ENCODE results near the gene HOXC4.

Gene HOXC4

GRCh38 chr12:54032086-54032619 lies 21.5 kb upstream of the HOXC4 start:
- peaks cover 20% of the 10 kb centered on the region for H3K4me1 Mint-ChIP-seq
- H3K9me3 Mint-ChIP-seq, result no peaks in the 10 kb centered on the region
- H3K27ac Mint-ChIP-seq, result no peak overlapping the region
- peaks cover 54% of the 10 kb centered on the region for H3K27me3 Mint-ChIP-seq
- H3K4me3 Mint-ChIP-seq, result no peak overlapping the region
- H3K36me3 Mint-ChIP-seq, result no peaks in the 10 kb centered on the region

- H3K36me3 Mint-ChIP-seq, result no peaks in the 10 kb centered on the region
- no peak within 1 kb of the TSS for H3K27ac Mint-ChIP-seq
- peak within 1 kb of the TSS; percentile 71 for H3K4me3 Mint-ChIP-seq
- H3K27me3 Mint-ChIP-seq, result peaks cover 55% of the 10 kb centered on the region
- H3K9me3 Mint-ChIP-seq, result no peaks in the 10 kb centered on the region
- H3K4me1 Mint-ChIP-seq, result peaks cover 20% of the 10 kb centered on the region
Observed at GRCh38 chr12:54032627-54033100, 21.0 kb upstream of the HOXC4 start, which contains the start of gene HOXC5. Gene HOXC5 (plus strand): TSS chr12:54033050. CDS start chr12:54033123, 73 bp downstream.

- Mint-ChIP-seq H3K27me3 (peaks cover 54% of the 10 kb centered on the region), H3K27ac (no peak overlapping the region), H3K4me1 (peaks cover 20% of the 10 kb centered on the region), H3K9me3 (no peaks in the 10 kb centered on the region), H3K36me3 (no peaks in the 10 kb centered on the region), H3K4me3 (peak overlapping the region; percentile 71)
Observed at GRCh38 chr12:54033106-54033979, 20.3 kb upstream of the HOXC4 start.

- Mint-ChIP-seq H3K4me3 (peak overlapping the region; percentile 16), H3K36me3 (no peaks in the 10 kb centered on the region), H3K27ac (no peak overlapping the region), H3K4me1 (peaks cover 20% of the 10 kb centered on the region), H3K9me3 (no peaks in the 10 kb centered on the region), H3K27me3 (peaks cover 58% of the 10 kb centered on the region)
Observed at GRCh38 chr12:54033980-54034784, 19.5 kb upstream of the HOXC4 start.

GRCh38 chr12:54034785-54035310 lies 18.8 kb upstream of the HOXC4 start:
- Mint-ChIP-seq H3K27me3 (peaks cover 59% of the 10 kb centered on the region), H3K27ac (peak overlapping the region; percentile 38), H3K9me3 (no peaks in the 10 kb centered on the region), H3K4me3 (no peak overlapping the region), H3K4me1 (peaks cover 15% of the 10 kb centered on the region), H3K36me3 (no peaks in the 10 kb centered on the region)

GRCh38 chr12:54035568-54036264 lies 17.9 kb upstream of the HOXC4 start:
- peaks cover 13% of the 10 kb centered on the region for H3K4me1 Mint-ChIP-seq
- H3K9me3 Mint-ChIP-seq, result no peaks in the 10 kb centered on the region
- H3K27me3 Mint-ChIP-seq, result peaks cover 61% of the 10 kb centered on the region
- H3K27ac Mint-ChIP-seq, result no peak overlapping the region
- H3K4me3 Mint-ChIP-seq, result no peak overlapping the region
- no peaks in the 10 kb centered on the region for H3K36me3 Mint-ChIP-seq

GRCh38 chr12:54036620-54037359 lies 16.8 kb upstream of the HOXC4 start:
- H3K9me3 Mint-ChIP-seq, result no peaks in the 10 kb centered on the region
- no peaks in the 10 kb centered on the region for H3K36me3 Mint-ChIP-seq
- H3K27me3 Mint-ChIP-seq, result peaks cover 63% of the 10 kb centered on the region
- H3K4me1 Mint-ChIP-seq, result peaks cover 13% of the 10 kb centered on the region
- no peak overlapping the region for H3K4me3 Mint-ChIP-seq
- H3K27ac Mint-ChIP-seq, result no peak overlapping the region

GRCh38 chr12:54037360-54038283 lies 16.0 kb upstream of the HOXC4 start:
- Mint-ChIP-seq H3K36me3 (no peaks in the 10 kb centered on the region), H3K9me3 (no peaks in the 10 kb centered on the region), H3K27me3 (peaks cover 61% of the 10 kb centered on the region), H3K4me3 (no peak overlapping the region), H3K4me1 (peaks cover 13% of the 10 kb centered on the region), H3K27ac (no peak overlapping the region)

GRCh38 chr12:54038284-54038870 lies 15.3 kb upstream of the HOXC4 start:
- Mint-ChIP-seq H3K27me3 (peaks cover 61% of the 10 kb centered on the region), H3K9me3 (no peaks in the 10 kb centered on the region), H3K4me1 (peaks cover 12% of the 10 kb centered on the region), H3K27ac (no peak overlapping the region), H3K36me3 (no peaks in the 10 kb centered on the region), H3K4me3 (no peak overlapping the region)

GRCh38 chr12:54038871-54039414 lies 14.7 kb upstream of the HOXC4 start:
- H3K9me3 Mint-ChIP-seq, result no peaks in the 10 kb centered on the region
- H3K27me3 Mint-ChIP-seq, result peaks cover 61% of the 10 kb centered on the region
- H3K36me3 Mint-ChIP-seq, result no peaks in the 10 kb centered on the region
- no peak overlapping the region for H3K27ac Mint-ChIP-seq
- H3K4me1 Mint-ChIP-seq, result peaks cover 8% of the 10 kb centered on the region
- no peak overlapping the region for H3K4me3 Mint-ChIP-seq

- Mint-ChIP-seq H3K27ac (no peak overlapping the region), H3K27me3 (peaks cover 61% of the 10 kb centered on the region), H3K36me3 (no peaks in the 10 kb centered on the region), H3K9me3 (no peaks in the 10 kb centered on the region), H3K4me3 (no peak overlapping the region), H3K4me1 (peaks cover 7% of the 10 kb centered on the region)
Observed at GRCh38 chr12:54039417-54040147, 14.1 kb upstream of the HOXC4 start.

- no peaks in the 10 kb centered on the region for H3K9me3 Mint-ChIP-seq
- H3K36me3 Mint-ChIP-seq, result no peaks in the 10 kb centered on the region
- no peak overlapping the region for H3K4me3 Mint-ChIP-seq
- peaks cover 63% of the 10 kb centered on the region for H3K27me3 Mint-ChIP-seq
- H3K4me1 Mint-ChIP-seq, result peaks cover 4% of the 10 kb centered on the region
- H3K27ac Mint-ChIP-seq, result no peak overlapping the region
Observed at GRCh38 chr12:54040148-54040494, 13.5 kb upstream of the HOXC4 start.

- H3K36me3 Mint-ChIP-seq, result no peaks in the 10 kb centered on the region
- no peaks in the 10 kb centered on the region for H3K9me3 Mint-ChIP-seq
- peaks cover 65% of the 10 kb centered on the region for H3K27me3 Mint-ChIP-seq
- H3K4me1 Mint-ChIP-seq, result peaks cover 4% of the 10 kb centered on the region
- no peak overlapping the region for H3K4me3 Mint-ChIP-seq
- no peak overlapping the region for H3K27ac Mint-ChIP-seq
Observed at GRCh38 chr12:54040648-54041047, 13.0 kb upstream of the HOXC4 start.

Measured in activated naive CD4-positive, alpha-beta T cell treated with anti-CD3 and anti-CD28 coated beads, Interleukin-2, amount 50 U/mL, for 24 hours (primary cell).